Esophagus muscularis mucosa (tissue), 4 donors: Measurements from ENCODE around the gene MBOAT2. TPM values are rescaled to one million over a fixed set of nuclear protein-coding genes. Genes with fewer than 3 reads are reported as not detected.

Experiments used
- DNase-seq: peaks from one replicate; pipeline ENCODE4 v3.0.0-alpha.2; 2017; ENCODE audit errors: extremely low spot score
- H3K27ac ChIP-seq, 4 donors: fragments of 200-600 bp; sonication (generic); replicated peaks in 1 of 4; 1 replicate in 3 of 4; 2 replicates in 1 of 4; pipeline ENCODE4 v1.5.1; 2016 to 2019; ENCODE audit warnings: mild to moderate bottlenecking in 1 of 4
- H3K27me3 ChIP-seq, 4 donors: fragments of 200-600 bp; sonication (generic); one replicate each; pipeline versions ENCODE4 v1.5.1 to v1.6.0; 2016 to 2019
- H3K36me3 ChIP-seq, 4 donors: fragments of 200-600 bp; sonication (generic); one replicate each; pipeline ENCODE4 v1.5.1; 2016 to 2019
- H3K4me1 ChIP-seq, 4 donors: fragments of 200-600 bp; sonication (generic); one replicate each; pipeline ENCODE4 v1.5.1; 2016 to 2019
- H3K4me3 ChIP-seq, 4 donors: fragments of 200-600 bp; sonication (generic); 1 replicate in 2 of 4; 2 replicates in 2 of 4; pipeline ENCODE4 v1.5.1; 2016 to 2019; ENCODE audit warnings: mild to moderate bottlenecking in 4 of 4, moderate library complexity in 1 of 4
- H3K9me3 ChIP-seq, 4 donors: fragments of 200-600 bp; sonication (generic); 1 replicate in 3 of 4; 2 replicates in 1 of 4; pipeline ENCODE4 v1.5.1; 2016 to 2019
- EP300 ChIP-seq: sonication (generic); formaldehyde crosslinking; IDR thresholded peaks from one replicate; pipeline ENCODE4 v1.6.1; 2017; ENCODE audit warnings: antibody characterized with exemption
- POLR2A ChIP-seq: fragments of 450-650 bp; IDR thresholded peaks from one replicate; pipeline ENCODE4 v1.6.1; 2017; ENCODE audit warnings: antibody characterized with exemption, moderate library complexity, mild to moderate bottlenecking, low read depth
- POLR2AphosphoS5 ChIP-seq, 2 donors: sonication (generic); formaldehyde crosslinking; IDR thresholded peaks; one replicate each; pipeline ENCODE4 v1.6.1; 2017; ENCODE audit warnings: antibody characterized with exemption in 2 of 2
- WGBS: methylation state at CpG from one replicate; pipeline ENCODE4 v1.1.5; 2018; 5-methylcytosine and 5-hydroxymethylcytosine counted together
- intact Hi-C: fragments of 100-400 bp; cut with DNase I; formaldehyde crosslinking; loops from one replicate; pipeline ENCODE4 v1.15.1; 2023
- total RNA-seq, 4 donors: library from RNA; depleted of rRNA; stranded (reverse); fragments of >200 nt; gene quantifications; one replicate each; pipeline versions ENCODE4 v1.1.0 to v1.2.1, GENCODE V29; 2016
- TF ChIP-seq, protein P1 (sequence below), 3 experiments: fragments of 200-600 bp in 2 of 3; fragments of 450-650 bp in 1 of 3; sonication (generic) in 2 of 3; IDR thresholded peaks; one replicate each; pipeline ENCODE4 v1.5.1; 2017 to 2019; ENCODE audit warnings: antibody characterized with exemption in 3 of 3, mild to moderate bottlenecking in 2 of 3, moderate library complexity in 1 of 3

Gene MBOAT2
- total RNA-seq, 4 donors from 2014 or later = 14.1 to 19.9 (median 17.0) TPM

DNA sequence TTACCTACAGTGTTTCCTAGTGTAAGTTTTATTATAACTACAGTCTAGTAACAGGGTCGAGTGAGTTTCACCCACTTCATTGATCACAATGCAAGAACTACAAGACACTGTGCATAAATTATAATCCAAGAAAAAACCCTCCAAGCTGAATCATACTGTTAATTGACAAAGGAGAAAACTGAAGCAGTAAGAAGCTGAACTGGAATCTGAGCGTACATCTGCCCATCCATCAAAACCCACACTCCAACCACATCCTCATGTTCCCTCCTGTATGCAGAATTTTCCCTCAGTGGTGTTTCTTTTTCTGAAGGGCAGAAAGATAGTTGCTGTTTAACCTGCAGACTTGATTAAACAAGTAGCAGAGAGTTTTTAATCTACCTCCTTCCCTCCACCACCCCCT is 116.6 kb downstream of the MBOAT2 start:
- H3K4me3 ChIP-seq = no peak overlapping the region
- TF ChIP-seq POLR2A (no peak), EP300 (no peak), POLR2AphosphoS5 (IDR thresholded peaks at IDR 0.05) (no peak)
- TF ChIP-seq, protein P1, sequence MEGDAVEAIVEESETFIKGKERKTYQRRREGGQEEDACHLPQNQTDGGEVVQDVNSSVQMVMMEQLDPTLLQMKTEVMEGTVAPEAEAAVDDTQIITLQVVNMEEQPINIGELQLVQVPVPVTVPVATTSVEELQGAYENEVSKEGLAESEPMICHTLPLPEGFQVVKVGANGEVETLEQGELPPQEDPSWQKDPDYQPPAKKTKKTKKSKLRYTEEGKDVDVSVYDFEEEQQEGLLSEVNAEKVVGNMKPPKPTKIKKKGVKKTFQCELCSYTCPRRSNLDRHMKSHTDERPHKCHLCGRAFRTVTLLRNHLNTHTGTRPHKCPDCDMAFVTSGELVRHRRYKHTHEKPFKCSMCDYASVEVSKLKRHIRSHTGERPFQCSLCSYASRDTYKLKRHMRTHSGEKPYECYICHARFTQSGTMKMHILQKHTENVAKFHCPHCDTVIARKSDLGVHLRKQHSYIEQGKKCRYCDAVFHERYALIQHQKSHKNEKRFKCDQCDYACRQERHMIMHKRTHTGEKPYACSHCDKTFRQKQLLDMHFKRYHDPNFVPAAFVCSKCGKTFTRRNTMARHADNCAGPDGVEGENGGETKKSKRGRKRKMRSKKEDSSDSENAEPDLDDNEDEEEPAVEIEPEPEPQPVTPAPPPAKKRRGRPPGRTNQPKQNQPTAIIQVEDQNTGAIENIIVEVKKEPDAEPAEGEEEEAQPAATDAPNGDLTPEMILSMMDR (IDR thresholded peaks at IDR 0.05) = no peak
- intact Hi-C loops = no loop called here
- H3K27ac ChIP-seq = no peak overlapping the region
- no peaks in the 10 kb centered on the region for H3K9me3 ChIP-seq
- no peak for DNase-seq
- H3K4me1 ChIP-seq = no peaks in the 10 kb centered on the region
- 85% methylated on average over 2 of the region's 2 CpGs for WGBS
- H3K27me3 ChIP-seq = no peaks in the 10 kb centered on the region
- H3K36me3 ChIP-seq = peaks cover 0 to 8% (median 0%) of the 10 kb centered on the region in 4 donors

DNA sequence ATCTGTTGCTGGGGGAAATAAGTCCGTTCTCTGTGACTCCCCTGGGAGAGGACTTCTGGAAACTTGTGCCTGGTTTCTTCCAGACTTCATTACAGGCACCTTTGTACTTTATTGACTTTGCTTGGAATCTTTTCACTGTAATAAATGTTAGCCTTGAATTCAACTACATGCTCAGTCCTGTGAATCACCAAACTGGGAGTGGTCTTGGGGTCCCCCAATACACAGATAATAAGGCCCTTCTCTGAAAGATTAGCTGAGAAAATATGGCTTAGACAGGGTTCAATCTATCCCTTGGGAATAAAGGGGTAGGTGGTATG is 117.3 kb downstream of the MBOAT2 start:
- H3K27ac ChIP-seq = no peak overlapping the region
- no peak overlapping the region for H3K4me3 ChIP-seq
- H3K9me3 ChIP-seq = no peaks in the 10 kb centered on the region
- DNase-seq = no peak
- H3K36me3 ChIP-seq = peaks cover 0 to 12% (median 0%) of the 10 kb centered on the region in 4 donors
- TF ChIP-seq EP300 (no peak), POLR2A (no peak), POLR2AphosphoS5 (IDR thresholded peaks at IDR 0.05) (no peak)
- TF ChIP-seq, protein P1 (IDR thresholded peaks at IDR 0.05) = no peak
- no peaks in the 10 kb centered on the region for H3K4me1 ChIP-seq
- no peaks in the 10 kb centered on the region for H3K27me3 ChIP-seq
- WGBS = 73% methylated on average over 1 of the region's 1 CpG
- intact Hi-C loops = no loop called here

DNA sequence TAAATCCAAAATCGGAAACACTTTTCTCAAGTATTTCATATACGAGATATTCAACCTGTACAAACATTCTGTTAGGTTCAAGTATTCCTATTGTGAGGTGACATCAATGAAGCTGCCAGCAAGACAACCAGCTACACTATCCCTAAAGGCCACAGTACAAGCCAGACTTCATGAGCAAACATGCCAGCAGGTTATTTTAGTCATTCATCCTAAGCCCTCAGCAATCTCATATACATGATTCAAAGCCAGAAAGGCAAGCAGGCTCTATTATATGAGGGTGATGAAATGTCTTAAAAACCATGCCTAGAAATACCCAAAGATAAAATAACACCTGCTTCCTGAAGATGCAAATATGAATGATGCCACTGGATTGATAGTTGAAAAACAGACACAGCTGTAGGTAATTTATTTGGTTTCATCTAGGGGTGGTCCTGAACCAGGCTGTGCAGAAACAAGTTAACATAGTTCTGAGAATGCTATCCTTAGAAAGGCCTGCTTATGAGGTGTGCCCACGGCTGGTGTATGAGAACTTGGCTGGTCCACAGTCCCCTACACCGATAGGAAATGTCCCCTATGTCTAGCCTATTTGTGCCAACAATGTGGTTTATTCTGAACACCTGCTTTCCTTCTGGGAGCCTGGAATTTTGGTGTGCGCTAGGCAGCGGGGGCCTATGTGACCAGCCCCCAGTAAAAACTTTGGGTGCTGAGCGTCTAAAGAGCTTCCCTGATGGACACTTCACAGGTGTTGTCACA is 117.9 kb downstream of the MBOAT2 start:
- H3K4me3 ChIP-seq = no peak overlapping the region
- TF ChIP-seq POLR2A = no peak
- TF ChIP-seq, protein P1 (IDR thresholded peaks at IDR 0.05) = no peak
- no peak for TF ChIP-seq POLR2AphosphoS5 (IDR thresholded peaks at IDR 0.05)
- TF ChIP-seq EP300 = no peak
- H3K36me3 ChIP-seq = peaks cover 0 to 17% (median 0%) of the 10 kb centered on the region in 4 donors
- no peaks in the 10 kb centered on the region for H3K27me3 ChIP-seq
- DNase-seq = no peak
- 88% methylated on average over 7 of the region's 7 CpGs for WGBS
- intact Hi-C loops = no loop called here
- no peak overlapping the region for H3K27ac ChIP-seq
- H3K9me3 ChIP-seq = no peaks in the 10 kb centered on the region
- no peaks in the 10 kb centered on the region for H3K4me1 ChIP-seq

DNA sequence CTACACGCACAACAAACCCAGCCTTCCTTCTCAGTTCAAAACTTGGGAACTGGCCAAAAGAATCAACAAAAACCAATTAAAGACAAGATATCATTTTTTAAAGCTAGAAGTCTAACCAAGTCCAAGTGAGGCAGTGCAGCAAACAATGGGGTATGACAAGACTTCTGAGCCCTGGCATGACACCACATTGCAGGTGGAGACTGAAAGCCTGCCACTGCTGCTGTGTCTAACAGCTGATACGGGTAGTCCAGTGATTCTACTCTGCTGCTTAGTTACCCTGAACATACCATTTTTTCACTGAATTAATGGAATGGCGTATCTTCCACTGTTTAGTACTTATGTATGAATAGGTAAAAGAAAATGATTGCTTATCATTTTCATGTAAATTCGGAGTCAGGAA is 118.7 kb downstream of the MBOAT2 start:
- 92% methylated on average over 4 of the region's 4 CpGs for WGBS

More for the DNA sequence above, 118.7 kb downstream of the MBOAT2 start:
- intact Hi-C loops = no loop called here
- no peak for DNase-seq
- Histone ChIP-seq H3K27me3 (no peaks in the 10 kb centered on the region), H3K4me1 (no peaks in the 10 kb centered on the region), H3K9me3 (no peaks in the 10 kb centered on the region), H3K27ac (no peak overlapping the region), H3K36me3 (peaks cover 0 to 19% (median 0%) of the 10 kb centered on the region in 4 donors), H3K4me3 (no peak overlapping the region)
- TF ChIP-seq POLR2AphosphoS5 (IDR thresholded peaks at IDR 0.05) (no peak), EP300 (no peak), POLR2A (no peak)
- TF ChIP-seq, protein P1 (IDR thresholded peaks at IDR 0.05) = no peak
